Epithelial cell of proximal tubule (primary cell): ENCODE data around the gene REN. TPM values are rescaled to one million over a fixed set of nuclear protein-coding genes. Genes with fewer than 3 reads are reported as not detected.

Experiments
- DNase-seq: peaks from one replicate; pipeline ENCODE4 v3.0.0-alpha.2; 2011; ENCODE audit warnings: low read depth
- H3K4me3 ChIP-seq: 2 replicates; pipeline ENCODE4 v1.5.1; 2011; ENCODE audit warnings: low read depth, mild to moderate bottlenecking, low read length
- total RNA-seq: library from RNA; depleted of rRNA; stranded (reverse); fragments of >200 nt; gene quantifications from 2 replicates; pipeline ENCODE4 v1.2.3, GENCODE V29; 2015
- TF ChIP-seq, protein P1 (sequence below): conservative IDR thresholded peaks from 2 replicates; pipeline ENCODE4 v1.5.1; 2012; ENCODE audit warnings: low read depth, mild to moderate bottlenecking, low read length

Gene REN
- total RNA-seq, 1 donor from 2014 or later: 0.12 TPM

DNA sequence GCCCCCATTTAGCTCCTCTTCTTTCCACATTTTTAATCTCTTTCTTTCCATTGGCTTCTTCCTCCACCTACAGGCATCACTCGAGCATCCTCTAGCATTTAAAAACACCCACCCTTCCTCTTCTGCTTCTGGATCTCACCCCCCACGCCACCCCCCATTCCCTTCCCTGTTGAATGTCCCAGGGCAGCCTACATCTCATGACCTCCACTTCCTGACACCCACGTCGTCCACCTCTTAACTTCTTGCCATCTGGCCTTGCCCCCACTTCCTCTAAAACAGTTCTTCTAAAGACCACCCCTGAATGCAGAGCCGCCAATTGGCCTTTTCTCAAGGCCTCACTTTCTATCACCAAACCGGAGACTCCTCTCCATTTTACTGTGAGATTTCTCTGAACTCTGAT is 8.2 kb downstream of the REN start:
- DNase-seq: no peak
- TF ChIP-seq, protein P1, sequence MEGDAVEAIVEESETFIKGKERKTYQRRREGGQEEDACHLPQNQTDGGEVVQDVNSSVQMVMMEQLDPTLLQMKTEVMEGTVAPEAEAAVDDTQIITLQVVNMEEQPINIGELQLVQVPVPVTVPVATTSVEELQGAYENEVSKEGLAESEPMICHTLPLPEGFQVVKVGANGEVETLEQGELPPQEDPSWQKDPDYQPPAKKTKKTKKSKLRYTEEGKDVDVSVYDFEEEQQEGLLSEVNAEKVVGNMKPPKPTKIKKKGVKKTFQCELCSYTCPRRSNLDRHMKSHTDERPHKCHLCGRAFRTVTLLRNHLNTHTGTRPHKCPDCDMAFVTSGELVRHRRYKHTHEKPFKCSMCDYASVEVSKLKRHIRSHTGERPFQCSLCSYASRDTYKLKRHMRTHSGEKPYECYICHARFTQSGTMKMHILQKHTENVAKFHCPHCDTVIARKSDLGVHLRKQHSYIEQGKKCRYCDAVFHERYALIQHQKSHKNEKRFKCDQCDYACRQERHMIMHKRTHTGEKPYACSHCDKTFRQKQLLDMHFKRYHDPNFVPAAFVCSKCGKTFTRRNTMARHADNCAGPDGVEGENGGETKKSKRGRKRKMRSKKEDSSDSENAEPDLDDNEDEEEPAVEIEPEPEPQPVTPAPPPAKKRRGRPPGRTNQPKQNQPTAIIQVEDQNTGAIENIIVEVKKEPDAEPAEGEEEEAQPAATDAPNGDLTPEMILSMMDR: no peak
- H3K4me3 ChIP-seq: no peak overlapping the region

DNA sequence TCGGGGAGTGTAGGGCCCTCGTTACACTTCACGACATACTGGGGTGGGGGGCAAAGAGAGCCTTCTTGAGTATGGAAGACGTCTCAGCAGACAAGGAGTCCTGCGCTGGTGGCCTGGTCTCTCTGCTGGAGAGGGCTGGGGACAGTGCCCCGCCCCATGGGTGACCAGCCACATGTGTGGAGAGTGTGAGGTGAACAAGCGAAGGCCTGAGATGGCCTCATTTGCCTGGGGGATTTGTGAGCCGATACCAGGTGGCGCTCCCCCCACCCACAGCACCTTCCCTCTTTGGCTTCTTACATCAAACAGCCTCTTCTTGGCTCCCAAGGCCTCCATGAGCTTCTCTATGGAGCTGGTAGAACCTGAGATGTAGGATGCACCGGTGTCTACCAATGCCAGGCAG is 10.3 kb downstream of the REN start:
- TF ChIP-seq, protein P1: no peak
- H3K4me3 ChIP-seq: no peak overlapping the region
- DNase-seq: no peak

DNA sequence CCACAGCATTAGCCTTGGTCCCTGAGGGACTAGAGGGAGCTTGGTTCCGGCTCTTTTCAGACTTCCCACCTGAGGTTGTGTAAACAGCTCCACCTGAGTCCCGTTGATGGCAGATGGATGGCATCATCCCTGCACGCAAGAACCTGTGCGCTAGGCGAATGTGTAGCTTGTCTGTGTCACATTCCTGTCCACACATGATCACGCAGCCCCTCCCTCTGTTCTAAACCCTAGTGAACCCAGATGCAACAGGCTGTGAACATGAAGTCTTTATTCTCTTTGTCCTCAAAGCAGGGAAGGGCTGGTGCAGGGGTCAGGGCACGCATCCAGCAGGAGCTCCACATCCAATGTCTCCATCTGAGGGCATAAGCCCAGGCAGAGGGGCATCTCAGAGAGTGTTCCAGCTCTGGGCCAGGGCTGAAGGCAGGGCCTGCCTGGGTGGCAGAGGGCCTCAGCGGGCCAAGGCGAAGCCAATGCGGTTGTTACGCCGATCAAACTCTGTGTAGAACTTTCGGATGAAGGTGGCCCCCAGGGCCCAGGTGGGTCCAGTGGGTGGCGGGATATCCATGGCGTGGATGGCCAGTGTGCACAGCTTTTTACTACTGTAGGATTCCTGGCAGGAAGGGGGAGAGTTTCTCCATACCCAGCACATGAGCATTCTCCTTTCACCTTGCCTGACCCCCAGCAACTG is 11.4 kb downstream of the REN start:
- no peak for DNase-seq
- no peak overlapping the region for H3K4me3 ChIP-seq
- TF ChIP-seq, protein P1: no peak

DNA sequence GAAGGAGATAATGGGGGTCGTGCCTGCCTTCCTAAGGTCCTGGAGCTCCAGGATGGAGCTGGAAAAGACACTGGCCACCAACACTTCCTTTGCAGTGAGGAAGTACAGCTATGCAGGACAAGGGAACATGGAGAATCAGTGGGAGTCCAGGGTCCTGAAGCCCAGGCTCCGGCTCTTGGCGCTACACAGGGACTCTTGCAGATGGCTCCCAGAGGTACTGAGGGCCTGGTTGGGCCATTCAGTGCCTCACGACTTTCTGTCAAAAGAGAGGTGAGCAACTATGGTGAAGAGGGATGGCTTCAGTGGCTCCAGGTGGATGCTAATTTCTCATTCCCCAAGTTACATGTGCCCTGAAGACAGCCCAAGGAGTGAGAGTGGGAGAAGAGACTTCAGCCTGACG is 12.5 kb downstream of the REN start:
- H3K4me3 ChIP-seq: no peak overlapping the region
- TF ChIP-seq, protein P1: no peak
- DNase-seq: no peak

DNA sequence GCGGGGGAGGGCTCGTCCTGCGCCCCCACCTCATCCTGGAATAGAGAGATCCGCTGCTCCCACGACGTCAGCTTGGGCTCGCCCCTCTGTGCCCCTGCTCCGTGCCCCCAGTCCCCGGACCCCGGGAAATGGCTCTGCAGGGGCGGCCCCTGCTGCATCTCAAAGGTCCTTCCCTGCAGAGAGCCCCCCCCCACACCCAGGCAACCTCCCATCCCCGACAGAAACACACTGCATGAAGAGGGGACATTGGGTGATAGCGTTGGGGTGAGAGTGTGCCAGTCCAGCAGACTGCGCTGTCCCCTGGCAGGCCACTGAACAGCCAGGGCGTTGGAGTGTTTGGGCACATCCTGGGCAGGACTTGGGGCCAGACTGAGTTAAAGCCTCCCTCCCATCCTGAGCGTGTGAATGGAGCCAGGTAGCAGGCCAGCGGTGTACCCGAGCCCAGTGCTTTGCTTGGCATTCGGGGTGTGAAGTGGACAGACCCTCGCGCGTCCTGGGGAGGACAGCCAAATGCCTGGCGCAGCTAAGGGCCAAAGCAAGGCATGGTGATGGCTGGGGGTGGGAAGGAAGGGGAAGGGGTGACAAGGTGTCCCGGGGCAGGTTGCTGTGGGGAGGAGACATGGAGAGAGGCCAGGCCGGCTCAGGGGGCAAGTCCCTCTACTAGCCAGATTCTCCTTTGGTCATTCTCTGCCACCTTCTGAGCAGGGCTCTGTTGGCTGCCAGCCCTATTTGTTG is 13.7 kb downstream of the REN start:
- DNase-seq: no peak
- TF ChIP-seq, protein P1: no peak
- H3K4me3 ChIP-seq: peak overlapping the region; percentile 64

DNA sequence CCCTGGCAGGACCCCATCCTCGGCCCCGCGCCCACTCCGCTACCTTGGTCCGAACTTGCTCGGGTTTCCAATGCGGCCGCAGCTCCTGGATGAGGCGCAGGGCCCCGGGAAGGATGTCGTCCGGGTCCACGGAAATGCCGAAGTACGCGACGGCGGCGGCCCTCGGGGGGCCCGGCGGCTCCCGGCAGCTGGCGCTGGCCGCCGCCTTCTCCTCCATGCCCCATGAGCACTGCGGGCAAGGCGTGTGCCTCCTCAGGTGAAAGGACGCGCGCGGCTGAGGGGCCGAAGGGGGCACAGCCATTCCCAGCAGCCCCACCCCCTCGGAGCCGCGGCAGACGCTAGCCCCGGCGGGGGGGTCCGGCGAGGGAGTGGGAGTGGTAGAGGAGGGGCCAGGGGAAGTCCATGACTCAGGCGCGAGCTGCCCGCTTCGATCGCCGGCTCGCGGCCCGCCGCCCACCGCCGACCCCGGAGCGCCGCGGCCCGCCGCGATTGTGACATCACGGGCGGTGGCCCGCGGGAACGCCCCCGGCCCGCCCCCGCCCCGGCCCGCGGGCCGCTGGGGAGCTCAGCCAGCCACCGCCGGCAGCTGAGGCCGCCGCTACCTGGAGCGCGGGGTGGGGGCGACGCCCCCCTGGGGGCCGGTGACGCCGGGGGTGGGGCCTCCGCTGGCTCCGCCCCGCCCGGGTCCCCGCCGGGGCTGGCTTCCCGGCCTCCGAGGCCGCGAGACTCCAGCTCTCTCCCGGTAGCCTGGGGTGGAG is 14.4 kb downstream of the REN start, which contains the start of gene ETNK2:
TSS of gene ETNK2 (minus strand) at position 493 of the 758 bp plus-strand sequence. CDS start at position 301, 192 bp downstream.
- no peak for DNase-seq
- TF ChIP-seq, protein P1: no peak

More for the DNA sequence above, 14.4 kb downstream of the REN start, which contains the start of gene ETNK2:
- H3K4me3 ChIP-seq: peak within 1 kb of the TSS; percentile 64
